HEK293T (cell line): ENCODE results near the gene LARGE1.
"Not testable (repeated sequence)": the region's sequence is repeated elsewhere in the genome, so short reads cannot be mapped to it uniquely, and the experiment has no call there.

Experiments used
- CTCF ChIA-PET: fragments of 350-600 bp; formaldehyde crosslinking; extraction: SDS; loops from one replicate; lab custom pipeline; 2021; ENCODE audit warnings: antibody characterized with exemption, inconsistent platforms; lab: Yijun Ruan, JAX
- POLR2A ChIA-PET: fragments of 350-600 bp; formaldehyde crosslinking; extraction: SDS; loops from one replicate; lab custom pipeline; 2020; ENCODE audit warnings: antibody characterized with exemption, inconsistent platforms; lab: Yijun Ruan, JAX
- DNase-seq: peaks from one replicate; pipeline ENCODE4 v3.0.0; 2012; ENCODE audit warnings: mixed read lengths; ENCODE audit errors: extremely low spot score
- ARNT ChIP-seq: fragments of 450-650 bp; IDR thresholded peaks from 2 replicates; pipeline ENCODE4 v1.6.1; 2017; ENCODE audit warnings: mild to moderate bottlenecking
- BHLHE40 ChIP-seq: fragments of 450-650 bp; IDR thresholded peaks from 2 replicates; pipeline ENCODE4 v1.6.1; 2016; ENCODE audit warnings: mild to moderate bottlenecking, moderate library complexity, borderline replicate concordance
- CTBP1 ChIP-seq: fragments of 450-650 bp; IDR thresholded peaks from 2 replicates; pipeline ENCODE4 v1.6.1; 2016; ENCODE audit warnings: borderline replicate concordance
- ELF4 ChIP-seq: fragments of 450-650 bp; IDR thresholded peaks from 2 replicates; pipeline ENCODE4 v1.6.1; 2017; ENCODE audit warnings: antibody characterized with exemption
- FOXA1 ChIP-seq: fragments of 450-650 bp; IDR thresholded peaks from 2 replicates; pipeline ENCODE4 v1.6.1; 2016; ENCODE audit warnings: mild to moderate bottlenecking
- FOXK2 ChIP-seq: fragments of 450-650 bp; IDR thresholded peaks from 2 replicates; pipeline ENCODE4 v1.6.1; 2016; ENCODE audit warnings: mild to moderate bottlenecking
- FOXM1 ChIP-seq: fragments of 450-650 bp; IDR thresholded peaks from 2 replicates; pipeline ENCODE4 v1.6.1; 2017; ENCODE audit warnings: mild to moderate bottlenecking, borderline replicate concordance
- HDGF ChIP-seq: fragments of 450-650 bp; IDR thresholded peaks from 2 replicates; pipeline ENCODE4 v1.6.1; 2017; ENCODE audit warnings: antibody characterized with exemption, borderline replicate concordance
- L3MBTL2 ChIP-seq: fragments of 450-650 bp; conservative IDR thresholded peaks from 2 replicates; pipeline ENCODE4 v1.6.1; 2016; ENCODE audit warnings: mild to moderate bottlenecking
- LEF1 ChIP-seq: fragments of 450-650 bp; IDR thresholded peaks from 2 replicates; pipeline ENCODE4 v1.6.1; 2017; ENCODE audit warnings: mild to moderate bottlenecking, borderline replicate concordance
- NFRKB ChIP-seq: fragments of 450-650 bp; IDR thresholded peaks from 2 replicates; pipeline ENCODE4 v1.6.1; 2016; ENCODE audit warnings: mild to moderate bottlenecking, moderate library complexity
- SP1 ChIP-seq: fragments of 450-650 bp; IDR thresholded peaks from 2 replicates; pipeline ENCODE4 v1.6.1; 2017
- SUZ12 ChIP-seq: fragments of 450-650 bp; IDR thresholded peaks from 2 replicates; pipeline ENCODE4 v1.6.1; 2016; ENCODE audit warnings: mild to moderate bottlenecking
- TARDBP ChIP-seq: fragments of 450-650 bp; IDR thresholded peaks from 2 replicates; pipeline ENCODE4 v1.6.1; 2016
- ZNF384 ChIP-seq: fragments of 450-650 bp; IDR thresholded peaks from 2 replicates; pipeline ENCODE4 v1.6.1; 2016
- TF ChIP-seq, protein P1 (sequence below): fragments of 450-650 bp; IDR thresholded peaks from 2 replicates; pipeline ENCODE4 v1.6.1; 2016

The LARGE1 gene

DNA sequence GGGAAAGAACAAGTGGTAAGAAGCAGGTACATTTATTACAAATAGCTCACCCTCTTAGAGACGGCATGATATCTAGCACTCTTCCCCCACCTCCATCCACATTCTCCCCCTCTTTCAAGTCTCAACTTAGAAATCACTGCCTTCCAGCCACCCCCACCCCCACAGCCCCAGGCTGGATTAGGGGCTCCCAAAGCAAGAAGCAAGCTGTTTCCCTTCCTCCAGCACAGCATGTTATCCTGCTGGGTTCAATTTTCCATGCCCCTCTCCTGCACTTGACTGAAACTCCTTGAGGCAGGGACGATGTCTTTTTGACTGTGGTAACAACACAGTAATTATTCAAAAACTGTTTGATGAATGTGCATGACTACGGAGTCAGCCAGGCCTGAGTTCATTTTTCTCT is 350.7 kb downstream of the LARGE1 start:
- POLR2A ChIA-PET: no interaction called here
- no peak for DNase-seq
- TF ChIP-seq FOXM1: no peak
- no peak for TF ChIP-seq ELF4
- no peak for TF ChIP-seq HDGF
- TF ChIP-seq CTBP1: no peak
- TF ChIP-seq, protein P1, sequence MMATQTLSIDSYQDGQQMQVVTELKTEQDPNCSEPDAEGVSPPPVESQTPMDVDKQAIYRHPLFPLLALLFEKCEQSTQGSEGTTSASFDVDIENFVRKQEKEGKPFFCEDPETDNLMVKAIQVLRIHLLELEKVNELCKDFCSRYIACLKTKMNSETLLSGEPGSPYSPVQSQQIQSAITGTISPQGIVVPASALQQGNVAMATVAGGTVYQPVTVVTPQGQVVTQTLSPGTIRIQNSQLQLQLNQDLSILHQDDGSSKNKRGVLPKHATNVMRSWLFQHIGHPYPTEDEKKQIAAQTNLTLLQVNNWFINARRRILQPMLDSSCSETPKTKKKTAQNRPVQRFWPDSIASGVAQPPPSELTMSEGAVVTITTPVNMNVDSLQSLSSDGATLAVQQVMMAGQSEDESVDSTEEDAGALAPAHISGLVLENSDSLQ: no peak
- TF ChIP-seq BHLHE40: no peak
- no peak for TF ChIP-seq LEF1
- TF ChIP-seq TARDBP: no peak
- TF ChIP-seq NFRKB: no peak

DNA sequence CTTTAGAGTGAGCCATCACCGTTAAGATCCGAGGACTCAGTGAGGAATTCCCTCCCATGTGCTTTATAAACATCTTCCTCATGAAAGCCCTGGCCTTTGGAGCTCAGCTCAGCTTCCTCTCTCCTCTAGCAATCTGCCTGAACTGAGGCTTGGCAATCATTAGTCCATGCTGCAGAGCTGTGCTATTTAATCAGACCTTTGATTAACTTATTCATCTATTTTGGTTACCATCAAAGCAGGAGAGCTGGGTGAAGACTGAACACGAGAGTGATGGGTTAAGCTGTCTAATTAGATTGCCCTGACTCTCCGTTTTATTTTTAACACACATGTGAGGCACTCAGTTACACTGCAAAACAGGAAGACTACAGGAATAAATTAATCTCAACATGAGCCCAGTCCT is 351.3 kb downstream of the LARGE1 start:
- POLR2A ChIA-PET: no interaction called here
- TF ChIP-seq FOXM1 (no peak), HDGF (no peak)
- CTCF ChIA-PET: no interaction called here
- no peak for DNase-seq

More for the DNA sequence above, 350.7 kb downstream of the LARGE1 start:
- CTCF ChIA-PET: no interaction called here

DNA sequence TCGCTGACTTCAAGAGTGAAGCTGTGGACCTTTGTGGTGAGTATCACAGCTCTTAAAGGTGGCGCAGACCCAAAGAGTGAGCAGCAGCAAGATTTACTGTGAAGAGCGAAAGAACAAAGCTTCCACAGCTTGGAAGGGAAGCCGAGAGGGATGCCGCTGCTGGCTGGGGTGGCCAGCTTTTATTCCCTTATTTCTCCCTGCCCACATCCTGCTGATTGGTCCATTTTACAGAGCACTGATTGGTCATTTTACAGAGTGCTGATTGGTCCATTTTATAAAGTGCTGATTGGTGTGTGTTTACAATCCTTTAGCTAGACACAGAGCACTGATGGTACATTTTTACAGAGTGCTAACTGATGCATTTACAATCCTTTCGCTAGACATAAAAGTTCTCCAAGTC is 353.8 kb downstream of the LARGE1 start:
- POLR2A ChIA-PET, DNase-seq: not testable (repeated sequence)
- CTCF ChIA-PET: interaction anchor here (1.0 kb wide), 1 partner anchor 12 kb away, joined by 4 read pairs; no protein-coding TSS in a partner anchor

DNA sequence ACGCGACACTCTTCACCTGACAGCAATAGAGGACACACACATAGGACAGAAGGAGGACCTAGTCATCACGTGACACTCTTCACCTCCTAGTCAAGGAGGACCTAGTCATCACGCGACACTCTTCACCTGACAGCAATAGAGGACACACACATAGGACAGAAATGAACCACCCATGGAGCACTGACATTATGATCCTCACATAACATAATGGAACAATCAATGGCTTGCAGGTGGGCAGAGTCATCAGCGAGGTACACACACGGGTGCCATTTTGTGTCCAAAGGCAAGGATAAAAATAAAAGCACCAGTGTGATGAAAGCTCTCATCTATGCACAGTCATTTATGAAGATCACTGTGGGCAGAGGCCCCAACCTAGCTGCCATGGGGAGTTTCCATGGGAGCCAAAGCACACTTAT is 354.7 kb downstream of the LARGE1 start:
- CTCF ChIA-PET: no interaction called here
- TF ChIP-seq, protein P1: no peak
- TF ChIP-seq HDGF (no peak), TARDBP (no peak), FOXA1 (no peak), LEF1 (no peak), NFRKB (no peak), BHLHE40 (no peak), FOXK2 (no peak), FOXM1 (no peak), ZNF384 (no peak), L3MBTL2 (no peak), ARNT (no peak), SUZ12 (no peak), ELF4 (no peak), SP1 (no peak), CTBP1 (no peak)
- DNase-seq: no peak
- POLR2A ChIA-PET: no interaction called here

DNA sequence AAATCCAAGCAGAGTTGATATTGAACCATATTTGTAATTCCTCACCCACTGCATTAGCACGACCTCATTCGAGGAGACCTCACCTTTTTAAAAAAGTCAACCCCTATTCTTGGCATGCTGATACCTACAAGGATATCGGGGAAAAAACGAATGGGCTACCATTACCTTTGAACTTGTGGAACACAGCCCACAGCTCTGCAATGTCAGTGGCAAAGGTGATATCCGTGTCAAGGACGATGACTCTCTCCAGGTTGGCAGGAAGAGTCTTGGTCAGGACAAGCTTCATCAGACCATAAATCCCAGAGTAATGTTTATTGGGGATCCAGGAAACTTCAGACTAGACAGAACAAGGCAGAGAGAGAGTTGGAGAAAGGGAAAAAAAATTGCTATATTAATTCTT is 355.6 kb downstream of the LARGE1 start:
- no peak for DNase-seq
- TF ChIP-seq SP1 (no peak), FOXA1 (no peak), HDGF (no peak)
- ChIA-PET POLR2A (no interaction called here), CTCF (no interaction called here)

DNA sequence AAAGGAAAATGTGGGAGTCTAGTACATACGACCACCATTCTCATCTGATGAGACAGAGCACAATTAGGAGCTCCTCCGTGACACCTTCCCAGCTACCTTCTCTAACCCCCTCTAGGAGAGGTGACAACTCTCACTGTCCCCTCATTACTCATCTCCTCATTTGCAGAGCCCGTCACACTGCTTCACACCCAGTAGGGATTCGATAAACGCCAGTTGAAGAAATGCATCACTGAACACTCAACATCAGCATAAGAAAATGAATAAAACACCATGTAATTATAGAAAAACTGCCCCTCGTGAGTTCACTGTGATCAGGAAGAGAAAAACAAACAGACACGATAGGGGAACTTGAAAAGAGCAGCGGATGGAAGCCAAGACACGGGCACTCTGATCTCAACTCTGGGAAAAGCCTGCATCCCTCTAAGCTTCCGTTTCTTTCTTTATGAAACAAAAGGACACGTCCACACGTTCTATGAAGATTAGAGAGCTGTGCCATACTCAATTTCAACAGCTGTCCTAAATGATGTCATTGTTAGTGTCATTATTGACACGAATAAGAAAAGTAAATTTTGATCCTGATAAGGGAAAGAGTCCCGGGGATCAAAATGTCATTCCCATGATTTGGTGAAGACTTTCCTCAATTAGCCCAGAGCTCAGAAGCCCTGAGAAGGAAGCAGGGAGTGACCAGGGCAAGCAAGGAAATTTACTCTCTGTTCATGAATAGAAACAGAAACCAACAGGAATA is 356.9 kb downstream of the LARGE1 start:
- ChIA-PET POLR2A (no interaction called here), CTCF (no interaction called here)
- TF ChIP-seq L3MBTL2: no peak
- no peak for DNase-seq

DNA sequence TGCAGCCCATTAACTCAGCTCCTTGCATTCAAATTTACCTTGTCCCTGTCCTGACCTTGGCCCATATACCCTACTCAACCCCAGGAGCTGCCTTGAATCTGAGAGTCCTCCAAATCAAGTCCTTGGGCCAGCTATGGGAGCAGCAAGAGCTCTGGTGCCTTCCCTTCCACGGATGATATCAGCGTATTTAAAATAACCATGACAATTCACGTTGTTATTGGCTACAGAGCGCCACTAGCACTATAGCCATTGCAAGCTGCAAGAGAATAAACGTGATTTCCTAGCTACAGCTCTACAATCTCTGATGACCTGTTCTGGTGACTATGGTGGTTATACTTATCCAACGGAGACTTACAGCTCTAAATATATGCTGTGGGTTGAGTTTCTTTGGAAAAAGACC is 357.8 kb downstream of the LARGE1 start:
- no peak for DNase-seq
- CTCF ChIA-PET: interaction anchor here (0.5 kb wide), 1 partner anchor 261 kb away, joined by 3 read pairs; no protein-coding TSS in a partner anchor
- TF ChIP-seq LEF1: no peak
- no peak for TF ChIP-seq HDGF
- TF ChIP-seq ZNF384: no peak
- POLR2A ChIA-PET: no interaction called here

DNA sequence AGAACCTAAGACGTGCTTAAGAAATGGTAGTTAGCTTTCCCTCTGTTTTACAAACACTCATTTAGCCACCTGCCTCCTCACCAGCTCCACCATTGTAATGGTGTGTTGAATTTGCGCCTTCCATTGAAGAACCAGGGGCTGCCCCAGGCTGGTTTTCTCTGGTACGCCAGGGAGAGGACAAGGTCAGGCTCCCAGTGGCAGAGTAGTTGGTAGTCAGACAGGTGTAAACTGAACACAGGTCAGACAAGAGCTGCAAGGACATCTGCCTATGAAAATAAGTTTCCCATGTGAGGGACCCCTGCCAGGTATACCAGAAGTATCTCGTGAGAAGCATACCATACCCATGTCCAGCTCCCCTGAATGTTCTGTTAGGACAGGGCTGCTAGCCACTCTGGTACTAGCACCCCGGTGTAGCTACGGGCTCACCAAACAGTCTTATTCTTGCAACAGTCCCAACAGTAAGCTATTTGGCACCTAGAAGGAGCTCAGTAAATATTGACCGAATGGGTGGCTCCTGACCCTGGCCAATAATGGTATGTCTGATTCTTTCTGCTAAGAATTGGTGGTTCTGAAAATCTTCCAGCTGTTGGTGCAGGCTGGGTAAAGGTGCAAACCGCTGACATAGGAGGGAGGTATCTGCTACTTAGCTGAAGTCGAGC is 359.0 kb downstream of the LARGE1 start:
- TF ChIP-seq FOXM1 (no peak), CTBP1 (no peak), ZNF384 (no peak), NFRKB (no peak), LEF1 (no peak), SUZ12 (no peak), HDGF (no peak), FOXA1 (no peak), ELF4 (no peak), TARDBP (no peak), FOXK2 (no peak), BHLHE40 (no peak), SP1 (no peak), ARNT (no peak)
- TF ChIP-seq, protein P1: no peak
- DNase-seq: no peak
- POLR2A ChIA-PET: no interaction called here
- CTCF ChIA-PET: no interaction called here
